HepG2 (cell line): ENCODE data around the gene MDFI. TPM values are rescaled to one million over a fixed set of nuclear protein-coding genes. Genes with fewer than 3 reads are reported as not detected.

Experiments used
- ATAC-seq: fragments of 200-7000 bp; cut with Tn5 transposase; 3 replicates; pipeline ENCODE4 v1.9.1; 2020; ENCODE audit warnings: mild to moderate bottlenecking, moderate library complexity
- BruUV-seq: library from RNA; stranded (reverse); fragments of 400-500 nt; replicated peaks from 2 replicates; lab custom pipeline; 2021; lab: Mats Ljungman, UMichigan
- CTCF ChIA-PET: fragments of 300-600 bp; formaldehyde crosslinking; extraction: SDS; loops from one replicate; lab custom pipeline; 2021; ENCODE audit warnings: low total read pairs, inconsistent platforms, low intra/inter-chr PET ratio; lab: Yijun Ruan, JAX
- POLR2A ChIA-PET: fragments of 350-600 bp; sonication (Branson Sonifier 250); formaldehyde crosslinking; loops from one replicate; lab custom pipeline; 2020; ENCODE audit warnings: antibody characterized with exemption, inconsistent platforms; lab: Yijun Ruan, JAX
- DNase-seq: peaks from one replicate; pipeline ENCODE4 v3.0.0-alpha.2; 2015; ENCODE audit warnings: low spot score
- FAIRE-seq: peaks from 3 replicates; lab custom pipeline; 2011; peaks lifted over from hg19 to GRCh38; lab: Jason Lieb, UNC
- H2AFZ ChIP-seq: one replicate; pipeline ENCODE4 v1.6.1; 2011; ENCODE audit warnings: low read length, inconsistent platforms
- H3K27ac ChIP-seq: fragments of 300-600 bp; 3 replicates; pipeline ENCODE4 v1.8.0; 2011; ENCODE audit warnings: mixed run types, mild to moderate bottlenecking, mixed read lengths, low read length, inconsistent platforms; ENCODE audit not compliant: insufficient read depth; ENCODE audit errors: extremely low read length
- H3K27me3 ChIP-seq, 2 experiments: fragments of 200-600 bp in 1 of 2; 2 replicates in 1 of 2; 3 replicates in 1 of 2; pipeline versions ENCODE4 v1.6.0 to v1.8.0; 2011; ENCODE audit warnings: low read length in 2 of 2, mild to moderate bottlenecking in 2 of 2, moderate library complexity in 2 of 2, inconsistent platforms in 1 of 2; ENCODE audit not compliant: insufficient read depth in 2 of 2, control insufficient read depth in 1 of 2
- H3K36me3 ChIP-seq, 2 experiments: fragments of 200-600 bp in 1 of 2; replicated peaks in 1 of 2; 2 replicates in 1 of 2; 3 replicates in 1 of 2; pipeline versions ENCODE4 v1.5.1 to v1.8.0; 2011; ENCODE audit warnings: low read length in 2 of 2, inconsistent platforms in 1 of 2; ENCODE audit not compliant: insufficient read depth in 2 of 2, control insufficient read depth in 1 of 2
- H3K4me1 ChIP-seq: 2 replicates; pipeline ENCODE4 v1.5.1; 2012; ENCODE audit warnings: low read length, inconsistent platforms; ENCODE audit not compliant: insufficient read depth
- H3K4me2 ChIP-seq: 2 replicates; pipeline ENCODE4 v1.6.0; 2011; ENCODE audit warnings: low read depth, low read length, inconsistent platforms
- H3K4me3 ChIP-seq, 3 experiments: fragments of 200-600 bp in 1 of 3; sonication (generic), shearing (Covaris generic) in 1 of 3; replicated peaks in 1 of 3; 2 replicates each; pipeline ENCODE4 v1.5.1; 2011 to 2016; ENCODE audit warnings: low read length in 3 of 3, inconsistent platforms in 2 of 3, low read depth in 2 of 3, mild to moderate bottlenecking in 2 of 3, control low read depth in 1 of 3, mixed read lengths in 1 of 3; ENCODE audit not compliant: insufficient read depth in 1 of 3
- H3K79me2 ChIP-seq: one replicate; pipeline ENCODE4 v1.6.1; 2011; ENCODE audit warnings: low read length, inconsistent platforms; ENCODE audit not compliant: insufficient read depth
- H3K9ac ChIP-seq: 2 replicates; pipeline ENCODE4 v1.6.0; 2011; ENCODE audit warnings: mild to moderate bottlenecking, low read depth, low read length, inconsistent platforms; ENCODE audit not compliant: insufficient read depth
- H3K9me3 ChIP-seq: 2 replicates; pipeline ENCODE4 v1.5.1; 2012; ENCODE audit warnings: mild to moderate bottlenecking, low read length
- H4K20me1 ChIP-seq: 2 replicates; pipeline ENCODE4 v1.6.0; 2011; ENCODE audit warnings: inconsistent platforms, mild to moderate bottlenecking, low read length, moderate library complexity; ENCODE audit not compliant: insufficient read depth
- EEA1 ChIP-seq: sonication (generic); formaldehyde crosslinking; IDR thresholded peaks from 2 replicates; pipeline ENCODE4 v1.5.1; 2020; ENCODE audit warnings: mild to moderate bottlenecking, missing genetic modification reagents, borderline replicate concordance
- ELF1 ChIP-seq: sonication (generic); formaldehyde crosslinking; IDR thresholded peaks from 2 replicates; pipeline ENCODE4 v1.4.0; 2020; ENCODE audit warnings: missing genetic modification reagents
- FOSL2 ChIP-seq: sonication (generic); formaldehyde crosslinking; IDR thresholded peaks from 2 replicates; pipeline ENCODE4 v1.4.0; 2020; ENCODE audit warnings: missing genetic modification reagents
- IKZF1 ChIP-seq: fragments of 450-650 bp; IDR thresholded peaks from 2 replicates; pipeline ENCODE4 v1.7.1; 2016
- IKZF4 ChIP-seq: sonication (generic); formaldehyde crosslinking; IDR thresholded peaks from 2 replicates; pipeline ENCODE4 v1.5.1; 2020; ENCODE audit warnings: borderline replicate concordance, mild to moderate bottlenecking, low read depth, missing genetic modification reagents; ENCODE audit errors: not compliant biosample characterization
- JUNB ChIP-seq: sonication (generic); formaldehyde crosslinking; IDR thresholded peaks from 2 replicates; pipeline ENCODE4 v1.8.0; 2022; ENCODE audit warnings: missing genetic modification reagents, mild to moderate bottlenecking, borderline replicate concordance
- KDM3A ChIP-seq: IDR thresholded peaks from 2 replicates; pipeline ENCODE4 v1.6.1; 2018; ENCODE audit warnings: low read depth, missing compliant biosample characterization
- NCOA2 ChIP-seq: sonication (generic); formaldehyde crosslinking; IDR thresholded peaks from 2 replicates; pipeline ENCODE4 v1.8.0; 2022; ENCODE audit warnings: inconsistent platforms
- PAX8 ChIP-seq: sonication (generic); formaldehyde crosslinking; IDR thresholded peaks from 2 replicates; pipeline ENCODE4 v1.8.0; 2022; ENCODE audit warnings: mild to moderate bottlenecking, missing genetic modification reagents, borderline replicate concordance
- REST ChIP-seq, 2 experiments: IDR thresholded peaks; 2 replicates each; pipeline ENCODE4 v1.6.1; 2011 to 2012; ENCODE audit warnings: low read length in 2 of 2, borderline replicate concordance in 1 of 2, low read depth in 1 of 2, mild to moderate bottlenecking in 1 of 2, moderate library complexity in 1 of 2
- SYNCRIP ChIP-seq: fragments of 200-400 bp; formaldehyde crosslinking; IDR thresholded peaks from 2 replicates; pipeline ENCODE4 v1.6.1; 2018; ENCODE audit warnings: mild to moderate bottlenecking, low read depth, low read length; ENCODE audit not compliant: insufficient read depth
- ZNF230 ChIP-seq: sonication (generic); formaldehyde crosslinking; IDR thresholded peaks from 2 replicates; pipeline ENCODE4 v1.4.0; 2020; ENCODE audit warnings: mild to moderate bottlenecking, missing genetic modification reagents
- ZNF713 ChIP-seq: sonication (generic); formaldehyde crosslinking; IDR thresholded peaks from 2 replicates; pipeline ENCODE4 v1.4.0; 2020; ENCODE audit warnings: mild to moderate bottlenecking, missing genetic modification reagents
- ZNF777 ChIP-seq: sonication (generic); formaldehyde crosslinking; IDR thresholded peaks from 2 replicates; pipeline ENCODE4 v1.4.0; 2020; ENCODE audit warnings: missing genetic modification reagents
- ZNF891 ChIP-seq: sonication (generic); formaldehyde crosslinking; IDR thresholded peaks from 2 replicates; pipeline ENCODE4 v1.5.0; 2020; ENCODE audit warnings: mild to moderate bottlenecking, missing genetic modification reagents
- WGBS: methylation state at CpG from one replicate; pipeline ENCODE4 v1.1.6; 2017; ENCODE audit warnings: low lambda C conversion rate; 5-methylcytosine and 5-hydroxymethylcytosine counted together
- in situ Hi-C: cut with HindIII; loops from 2 replicates; pipeline ENCODE4 v1.10.0; 2017; ENCODE audit warnings: low pct_unique_long_range_greater_than_20kb; ENCODE audit not compliant: extremely low pct_ligation_motif_present
- intact Hi-C: fragments of 100-400 bp; cut with micrococcal nuclease; formaldehyde crosslinking; loops from one replicate; pipeline ENCODE4 v1.10.0; 2022; ENCODE audit not compliant: unreplicated experiment
- polyA plus RNA-seq, 8 experiments: library from polyadenylated mRNA; depleted of rRNA in 3 of 8; stranded (reverse) in 7 of 8; unstranded in 1 of 8; fragments of >200 nt; fragmentation: Illumina TruSeq in 4 of 8; extraction: Trizol in 4 of 8; gene quantifications; 2 replicates each; pipeline versions ENCODE4 v1.2.1 to v1.2.3, GENCODE V29; 2011 to 2016; ENCODE audit warnings: low read depth in 4 of 8, missing spikeins in 1 of 8, mixed read lengths in 1 of 8; ENCODE audit not compliant: insufficient read depth in 1 of 8
- total RNA-seq, 5 experiments: library from RNA; depleted of rRNA; stranded (reverse); fragments of >200 nt; fragmentation: Illumina TruSeq; extraction: Trizol; gene quantifications; 2 replicates each; pipeline ENCODE4 v1.2.3, GENCODE V29; 2016; ENCODE audit warnings: low read depth in 1 of 5

Gene MDFI
- total and polyA plus RNA-seq, 2 of the 13 experiments (the other 11 are each of a cell fraction or from before 2014, with no cell fraction given): 0.28 TPM; not detected in 1

- Histone ChIP-seq H3K27ac (no peak overlapping the region), H3K4me2 (no peak overlapping the region), H4K20me1 (no peaks in the 10 kb centered on the region; the same call in 1 of the 2 replicates), H3K9me3 (no peaks in the 10 kb centered on the region), H3K4me3 (no peak overlapping the region), H2AFZ (no peak overlapping the region), H3K4me1 (peaks cover 22% of the 10 kb centered on the region), H3K79me2 (no peaks in the 10 kb centered on the region), H3K36me3 (no peaks in the 10 kb centered on the region), H3K9ac (no peak overlapping the region), H3K27me3 (peaks cover 5 to 14% of the 10 kb centered on the region in 2 experiments)
- FAIRE-seq: no peak
- TF ChIP-seq NCOA2 (no peak), SYNCRIP (no peak), ZNF891 (CRISPR knock-in tag) (no peak), EEA1 (CRISPR knock-in tag) (no peak), IKZF1 (no peak), IKZF4 (no peak), ZNF230 (CRISPR knock-in tag) (no peak), ZNF777 (CRISPR knock-in tag) (no peak), KDM3A (CRISPR knock-in tag) (no peak), PAX8 (no peak), ELF1 (CRISPR knock-in tag) (no peak), REST (IDR thresholded peaks at IDR 0.05; ENCODE audit: borderline replicate concordance in 1 of 2, low read depth in 1 of 2, low read length in 2 of 2) (no peak), FOSL2 (CRISPR knock-in tag) (no peak), JUNB (CRISPR knock-in tag) (no peak), ZNF713 (no peak)
- in situ Hi-C loops: no loop called here
- ChIA-PET CTCF (interaction anchor here (1.6 kb wide), 1 partner anchor 75 kb away, joined by 4 read pairs; no protein-coding TSS in a partner anchor), POLR2A (no interaction called here)
- DNase-seq: no peak
- no TSS peak for BruUV-seq
- WGBS: 65% methylated on average over 5 of the region's 5 CpGs
- intact Hi-C loops: no loop called here
- no peak for ATAC-seq
Measured at GRCh38 chr6:41607036-41607435, 31.2 kb upstream of the MDFI start.
